ENCODE measurements around the gene ZNF532.

The ZNF532 gene

GRCh38 chr18:58947136-58947732 lies 82.6 kb downstream of the ZNF532 start:
- no peak overlapping the region for H3K27ac ChIP-seq
- TF ChIP-seq CTCF (IDR thresholded peaks at IDR 0.05) = no peak
- TF ChIP-seq ZFX (IDR thresholded peaks at IDR 0.05; ENCODE audit: borderline replicate concordance) = no peak

DNA sequence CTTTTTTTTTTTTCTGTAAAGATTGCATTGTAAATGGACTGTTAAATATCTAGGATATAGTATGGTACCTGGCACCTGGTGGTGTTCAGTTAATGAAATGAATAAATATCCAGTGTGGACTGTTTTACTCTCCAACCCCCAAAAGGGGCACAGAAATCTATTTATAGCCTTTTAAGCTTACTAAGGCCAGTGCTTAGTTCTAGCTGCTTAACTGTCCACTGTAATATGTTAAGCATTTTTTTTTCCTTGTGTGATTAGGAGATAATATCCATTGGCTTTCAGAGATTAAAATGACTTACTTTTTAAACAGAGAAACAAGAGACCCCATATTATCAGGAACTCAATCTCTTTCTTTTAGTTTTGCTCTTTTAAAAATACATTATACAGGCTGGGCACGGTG lies 84.4 kb downstream of the ZNF532 start:
- no peak overlapping the region for H3K27ac ChIP-seq
- TF ChIP-seq CTCF (IDR thresholded peaks at IDR 0.05) = no peak
- no peak for TF ChIP-seq ZFX (IDR thresholded peaks at IDR 0.05; ENCODE audit: borderline replicate concordance)

- TF ChIP-seq ZFX (IDR thresholded peaks at IDR 0.05; ENCODE audit: borderline replicate concordance) (no peak), CTCF (IDR thresholded peaks at IDR 0.05) (no peak)
- H3K27ac ChIP-seq = no peak overlapping the region
Observed at GRCh38 chr18:58951986-58952702, 87.5 kb downstream of the ZNF532 start.

DNA sequence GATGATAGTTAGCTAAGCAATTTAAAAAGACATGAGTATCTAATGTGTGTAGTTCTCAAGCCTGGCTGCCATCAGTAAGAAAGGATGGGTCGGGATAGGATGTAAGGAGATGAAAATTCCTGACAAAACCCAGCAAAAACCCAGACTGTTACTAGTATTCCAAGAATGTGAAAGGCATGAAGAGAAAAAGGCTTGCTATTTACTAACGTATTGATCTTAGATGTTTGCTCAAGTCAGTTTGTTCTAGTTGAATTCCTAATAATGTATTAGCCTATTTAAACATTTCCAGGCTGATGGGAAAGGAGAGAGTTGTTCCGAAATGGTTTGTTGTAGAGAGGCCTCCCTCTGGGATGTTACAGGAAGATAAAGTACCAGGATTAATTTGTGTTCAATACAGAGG lies 88.2 kb downstream of the ZNF532 start:
- no peak overlapping the region for H3K27ac ChIP-seq
- TF ChIP-seq ZFX (IDR thresholded peaks at IDR 0.05; ENCODE audit: borderline replicate concordance) (no peak), CTCF (IDR thresholded peaks at IDR 0.05) (no peak)

- no peak for TF ChIP-seq CTCF (IDR thresholded peaks at IDR 0.05)
- TF ChIP-seq ZFX (IDR thresholded peaks at IDR 0.05; ENCODE audit: borderline replicate concordance) = no peak
- H3K27ac ChIP-seq = no peak overlapping the region
Observed at GRCh38 chr18:58953627-58954026, 89.0 kb downstream of the ZNF532 start.

DNA sequence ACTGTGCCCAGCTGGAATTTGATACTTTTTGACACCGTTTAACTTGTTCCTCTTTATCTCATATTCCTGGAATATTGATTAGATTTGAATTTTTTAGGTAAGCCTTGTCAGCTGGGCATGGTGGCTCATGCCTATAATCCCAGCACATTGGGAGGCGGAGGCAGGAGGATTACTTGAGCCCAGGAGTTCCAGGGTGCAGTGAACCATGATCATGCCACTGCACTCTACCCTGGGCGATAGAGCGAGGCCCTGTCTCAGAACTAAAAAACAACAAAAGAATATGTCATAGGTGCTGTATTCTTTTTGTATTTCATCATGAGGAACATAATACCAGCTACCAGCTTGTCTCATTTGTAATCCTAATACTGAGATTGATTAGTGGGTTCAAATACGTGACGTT lies 90.3 kb downstream of the ZNF532 start:
- TF ChIP-seq ZFX (IDR thresholded peaks at IDR 0.05; ENCODE audit: borderline replicate concordance) (no peak), CTCF (IDR thresholded peaks at IDR 0.05) (no peak)
- no peak overlapping the region for H3K27ac ChIP-seq

- TF ChIP-seq CTCF (IDR thresholded peaks at IDR 0.05) (no peak), ZFX (IDR thresholded peaks at IDR 0.05; ENCODE audit: borderline replicate concordance) (no peak)
- no peak overlapping the region for H3K27ac ChIP-seq
Observed at GRCh38 chr18:58955738-58956137, 91.1 kb downstream of the ZNF532 start.
